ENCODE results near the gene SHISA6. TPM values are rescaled to one million over a fixed set of nuclear protein-coding genes. Genes with fewer than 3 reads are reported as not detected.

The SHISA6 gene
- total RNA-seq, 4 donors from 2014 or later: under 0.01 to 0.88 (median 0.26) TPM

- no peak for TF ChIP-seq POLR2A (IDR thresholded peaks at IDR 0.05)
- H3K4me1 ChIP-seq: no peaks in the 10 kb centered on the region
- no peaks in the 10 kb centered on the region for H3K36me3 ChIP-seq
- no peaks in the 10 kb centered on the region for H3K27me3 ChIP-seq
- H3K4me3 ChIP-seq (replicated peaks in 1 of 3): no peak overlapping the region
- 92 to 95% methylated on average over 7 of the region's 7 CpGs for WGBS, 2 donors
- H3K9me3 ChIP-seq: no peaks in the 10 kb centered on the region
- intact Hi-C loops (cut with DNase I): no loop called here
- no peak for DNase-seq
- no peak overlapping the region for H3K27ac ChIP-seq
These were observed 213.1 kb downstream of the SHISA6 start for GRCh38 chr17:11454096-11454495.

- no peak overlapping the region for H3K27ac ChIP-seq
- no peaks in the 10 kb centered on the region for H3K27me3 ChIP-seq
- no peak overlapping the region for H3K4me3 ChIP-seq (replicated peaks in 1 of 3)
- H3K36me3 ChIP-seq: no peaks in the 10 kb centered on the region
- no peaks in the 10 kb centered on the region for H3K4me1 ChIP-seq
- no peak for DNase-seq
- TF ChIP-seq CTCF (IDR thresholded peaks at IDR 0.05) (no peak), POLR2A (IDR thresholded peaks at IDR 0.05) (no peak)
- intact Hi-C loops (cut with DNase I): no loop called here
- no peaks in the 10 kb centered on the region for H3K9me3 ChIP-seq
- WGBS, 2 donors: 73 to 92% methylated on average over 4 of the region's 4 CpGs
These were observed 217.3 kb downstream of the SHISA6 start for GRCh38 chr17:11458279-11458678.

GRCh38 chr17:11459861-11460331 is 218.9 kb downstream of the SHISA6 start:
- H3K27ac ChIP-seq: no peak overlapping the region
- intact Hi-C loops (cut with DNase I): no loop called here
- H3K9me3 ChIP-seq: no peaks in the 10 kb centered on the region
- H3K27me3 ChIP-seq: no peaks in the 10 kb centered on the region
- 68 to 70% methylated on average over 8 of the region's 8 CpGs for WGBS, 2 donors
- H3K4me1 ChIP-seq: no peaks in the 10 kb centered on the region
- TF ChIP-seq POLR2A (IDR thresholded peaks at IDR 0.05) (no peak), CTCF (IDR thresholded peaks at IDR 0.05) (no peak)
- no peak overlapping the region for H3K4me3 ChIP-seq (replicated peaks in 1 of 3)
- H3K36me3 ChIP-seq: no peaks in the 10 kb centered on the region
- no peak for DNase-seq

GRCh38 chr17:11461993-11462548 is 221.1 kb downstream of the SHISA6 start:
- 90 to 100% methylated on average over 1 of the region's 1 CpG for WGBS, 2 donors
- intact Hi-C loops (cut with DNase I): no loop called here
- TF ChIP-seq POLR2A (IDR thresholded peaks at IDR 0.05) (no peak), CTCF (IDR thresholded peaks at IDR 0.05) (no peak)

GRCh38 chr17:11467639-11468038 is 226.6 kb downstream of the SHISA6 start:
- Histone ChIP-seq H3K4me1 (no peaks in the 10 kb centered on the region), H3K4me3 (replicated peaks in 1 of 3) (no peak overlapping the region), H3K27me3 (no peaks in the 10 kb centered on the region), H3K36me3 (no peaks in the 10 kb centered on the region), H3K27ac (no peak overlapping the region), H3K9me3 (no peaks in the 10 kb centered on the region)
- 35 to 41% methylated on average over 2 of the region's 2 CpGs for WGBS, 2 donors
- intact Hi-C loops (cut with DNase I): no loop called here
- DNase-seq: no peak
- no peak for TF ChIP-seq CTCF (IDR thresholded peaks at IDR 0.05)
- TF ChIP-seq POLR2A (IDR thresholded peaks at IDR 0.05): no peak

More at GRCh38 chr17:11461993-11462548, 221.1 kb downstream of the SHISA6 start:
- H3K4me1 ChIP-seq: no peaks in the 10 kb centered on the region
- no peaks in the 10 kb centered on the region for H3K27me3 ChIP-seq
- no peak for DNase-seq
- no peaks in the 10 kb centered on the region for H3K9me3 ChIP-seq
- no peak overlapping the region for H3K4me3 ChIP-seq (replicated peaks in 1 of 3)
- H3K36me3 ChIP-seq: no peaks in the 10 kb centered on the region
- H3K27ac ChIP-seq: no peak overlapping the region

Data from thyroid gland (tissue), 4 donors.